HFF-Myc (cell line): Measurements from ENCODE around the gene RSRC1.

Experiments
- DNase-seq: peaks from one replicate; pipeline ENCODE4 v3.0.0-alpha.2; 2011; ENCODE audit warnings: low read depth; ENCODE audit errors: extremely low read depth
- H3K4me3 ChIP-seq: replicated peaks from 2 replicates; pipeline ENCODE4 v1.5.1; 2011; ENCODE audit warnings: low read depth, mild to moderate bottlenecking, control low read depth, low read length
- CTCF ChIP-seq: IDR thresholded peaks from 2 replicates; pipeline ENCODE4 v1.5.1; 2012; ENCODE audit warnings: mild to moderate bottlenecking, low read depth, low read length, control low read depth; ENCODE audit errors: missing control alignments

The RSRC1 gene

GRCh38 chr3:158354713-158355112 is 244.8 kb downstream of the RSRC1 start:
- no peak for DNase-seq
- TF ChIP-seq CTCF: no peak
- no peak overlapping the region for H3K4me3 ChIP-seq

- H3K4me3 ChIP-seq: no peak overlapping the region
- TF ChIP-seq CTCF: no peak
- DNase-seq: no peak
These were observed 246.0 kb downstream of the RSRC1 start for GRCh38 chr3:158355623-158356588.

GRCh38 chr3:158359339-158359738 is 249.4 kb downstream of the RSRC1 start:
- no peak overlapping the region for H3K4me3 ChIP-seq
- no peak for TF ChIP-seq CTCF
- DNase-seq: no peak

GRCh38 chr3:158360756-158361448 is 251.0 kb downstream of the RSRC1 start:
- no peak for DNase-seq
- no peak for TF ChIP-seq CTCF
- H3K4me3 ChIP-seq: no peak overlapping the region

GRCh38 chr3:158368271-158368670 is 258.4 kb downstream of the RSRC1 start:
- no peak for DNase-seq
- H3K4me3 ChIP-seq: no peak overlapping the region
- TF ChIP-seq CTCF: no peak

- no peak for TF ChIP-seq CTCF
- no peak overlapping the region for H3K4me3 ChIP-seq
- DNase-seq: no peak
These were observed 259.4 kb downstream of the RSRC1 start for GRCh38 chr3:158369279-158369678.
